ENCODE measurements around the gene GALNT7. TPM values are rescaled to one million over a fixed set of nuclear protein-coding genes. Genes with fewer than 3 reads are reported as not detected.

GALNT7 gene
- total and polyA plus RNA-seq, 8 donors: 25.2 to 51.1 (median 37.4) TPM

DNA sequence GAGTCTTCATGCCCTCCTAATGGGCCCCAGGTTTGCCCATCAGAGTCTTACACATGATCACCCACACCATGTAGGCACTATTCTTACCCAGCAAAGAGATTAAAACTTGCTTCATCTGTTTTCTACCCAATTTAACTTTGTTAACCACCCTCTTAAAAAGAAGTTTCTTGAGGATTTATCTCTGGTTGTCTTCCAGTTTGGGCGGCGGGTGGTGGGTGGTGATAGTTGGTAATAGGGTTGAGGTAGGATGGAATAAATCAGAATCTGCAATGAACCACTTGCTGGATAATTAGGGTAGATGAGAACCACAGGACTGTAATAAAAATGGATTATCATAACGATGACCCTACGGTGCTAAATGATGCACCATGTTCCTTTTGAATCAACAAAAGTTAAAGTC lies 30.9 kb downstream of the GALNT7 start:
- H3K27ac ChIP-seq: no peak overlapping the region
- TF ChIP-seq, protein P1, sequence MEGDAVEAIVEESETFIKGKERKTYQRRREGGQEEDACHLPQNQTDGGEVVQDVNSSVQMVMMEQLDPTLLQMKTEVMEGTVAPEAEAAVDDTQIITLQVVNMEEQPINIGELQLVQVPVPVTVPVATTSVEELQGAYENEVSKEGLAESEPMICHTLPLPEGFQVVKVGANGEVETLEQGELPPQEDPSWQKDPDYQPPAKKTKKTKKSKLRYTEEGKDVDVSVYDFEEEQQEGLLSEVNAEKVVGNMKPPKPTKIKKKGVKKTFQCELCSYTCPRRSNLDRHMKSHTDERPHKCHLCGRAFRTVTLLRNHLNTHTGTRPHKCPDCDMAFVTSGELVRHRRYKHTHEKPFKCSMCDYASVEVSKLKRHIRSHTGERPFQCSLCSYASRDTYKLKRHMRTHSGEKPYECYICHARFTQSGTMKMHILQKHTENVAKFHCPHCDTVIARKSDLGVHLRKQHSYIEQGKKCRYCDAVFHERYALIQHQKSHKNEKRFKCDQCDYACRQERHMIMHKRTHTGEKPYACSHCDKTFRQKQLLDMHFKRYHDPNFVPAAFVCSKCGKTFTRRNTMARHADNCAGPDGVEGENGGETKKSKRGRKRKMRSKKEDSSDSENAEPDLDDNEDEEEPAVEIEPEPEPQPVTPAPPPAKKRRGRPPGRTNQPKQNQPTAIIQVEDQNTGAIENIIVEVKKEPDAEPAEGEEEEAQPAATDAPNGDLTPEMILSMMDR (IDR thresholded peaks at IDR 0.05): no peak
- no peak overlapping the region for H3K4me3 ChIP-seq
- peaks cover 6 to 8% of the 10 kb centered on the region in 2 donors for H3K4me1 ChIP-seq
- no peaks in the 10 kb centered on the region for H3K36me3 ChIP-seq
- H3K27me3 ChIP-seq: no peaks in the 10 kb centered on the region
- H3K9me3 ChIP-seq: peaks cover 0 to 4% of the 10 kb centered on the region in 2 donors
- DNase-seq: no peak
- intact Hi-C loops (cut with DNase I): no loop called here
- ATAC-seq: no peak

DNA sequence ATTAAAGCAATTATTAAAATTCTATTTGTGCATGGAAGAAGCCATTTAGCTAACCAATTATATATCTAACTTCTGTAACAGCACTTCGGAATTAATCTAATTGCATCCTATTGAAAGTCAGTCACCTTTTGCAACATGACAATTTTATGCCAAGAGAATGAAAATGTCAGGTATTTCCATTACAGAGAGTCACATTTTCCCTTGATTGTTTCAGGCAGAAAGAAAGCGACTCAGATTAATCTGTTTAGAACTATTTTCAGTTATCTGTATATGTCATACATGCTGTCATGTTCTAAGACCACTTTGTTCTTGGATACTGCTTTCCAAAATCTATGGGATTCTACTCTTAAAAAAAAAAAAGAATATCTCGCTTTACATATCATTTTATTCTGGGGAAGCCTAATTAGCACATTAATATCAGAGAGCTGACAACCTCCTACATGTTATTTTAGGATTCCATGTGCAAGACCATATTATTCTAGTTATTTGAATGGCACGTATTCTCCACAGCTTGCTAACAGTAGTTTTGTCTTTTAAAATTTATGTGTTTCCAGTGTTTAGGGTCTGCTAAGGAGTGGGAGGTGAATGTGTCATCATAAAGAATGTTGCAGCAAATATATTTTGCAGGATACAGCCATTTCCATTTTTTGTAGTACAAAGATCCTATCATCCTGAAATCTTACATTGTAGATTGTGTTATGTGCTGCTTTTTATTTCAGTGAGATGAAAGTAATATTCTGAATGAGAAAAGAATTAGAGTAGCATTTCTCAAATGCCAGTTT lies 31.7 kb downstream of the GALNT7 start:
- TF ChIP-seq, protein P1 (IDR thresholded peaks at IDR 0.05): no peak
- ATAC-seq (no peak), DNase-seq (no peak)
- intact Hi-C loops (cut with DNase I): no loop called here
- H3K27me3 ChIP-seq: no peaks in the 10 kb centered on the region
- H3K36me3 ChIP-seq: no peaks in the 10 kb centered on the region
- peaks cover 0 to 4% of the 10 kb centered on the region in 2 donors for H3K9me3 ChIP-seq
- H3K4me1 ChIP-seq: peaks cover 0 to 6% of the 10 kb centered on the region in 2 donors
- H3K4me3 ChIP-seq: no peak overlapping the region
- no peak overlapping the region for H3K27ac ChIP-seq

DNA sequence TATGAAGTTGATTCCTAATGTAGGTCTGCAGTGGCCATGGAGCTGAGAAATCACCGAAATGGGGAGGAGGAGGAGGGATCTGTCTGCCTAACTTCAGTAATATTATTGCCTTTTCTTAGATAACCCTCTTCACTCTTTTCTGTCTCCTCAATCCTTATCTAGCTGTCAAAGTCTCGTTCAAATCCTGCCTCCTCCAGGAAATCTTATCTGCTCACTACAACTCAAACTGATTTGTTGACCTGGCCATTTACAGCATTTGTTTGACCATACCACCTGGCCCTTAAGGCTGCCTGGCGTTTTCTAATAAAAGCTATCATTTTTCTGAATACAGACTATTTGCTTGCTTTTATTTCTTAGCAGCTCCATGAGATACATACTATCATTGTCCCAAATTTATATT lies 33.8 kb downstream of the GALNT7 start:
- Histone ChIP-seq H3K9me3 (peaks cover 0 to 4% of the 10 kb centered on the region in 2 donors), H3K4me1 (no peaks in the 10 kb centered on the region), H3K4me3 (no peak overlapping the region), H3K36me3 (no peaks in the 10 kb centered on the region), H3K27ac (no peak overlapping the region), H3K27me3 (no peaks in the 10 kb centered on the region)
- DNase-seq (no peak), ATAC-seq (no peak)
- intact Hi-C loops (cut with DNase I): no loop called here
- TF ChIP-seq, protein P1 (IDR thresholded peaks at IDR 0.05): no peak

DNA sequence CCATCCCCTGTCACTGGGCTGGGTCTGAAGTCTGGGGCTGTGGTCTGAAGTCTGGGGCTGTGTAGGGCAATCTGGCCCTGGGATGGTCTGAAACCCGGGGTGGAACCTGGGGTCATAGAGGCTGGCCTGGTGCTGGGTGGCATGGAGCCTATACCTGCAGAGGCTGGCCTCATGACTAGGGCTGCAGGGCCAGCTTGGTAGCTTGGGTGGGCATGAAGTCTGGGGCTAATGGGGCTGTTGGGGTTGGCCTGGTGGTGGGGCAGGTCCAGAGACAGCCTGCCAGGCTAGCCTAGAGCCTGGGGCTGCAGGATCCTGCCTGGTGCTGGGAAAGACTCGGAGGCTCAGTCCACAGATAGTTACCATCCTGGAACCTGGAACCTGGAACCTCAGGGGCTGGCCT lies 37.0 kb downstream of the GALNT7 start:
- Histone ChIP-seq H3K27ac (no peak overlapping the region), H3K9me3 (peaks cover 0 to 4% of the 10 kb centered on the region in 2 donors), H3K36me3 (no peaks in the 10 kb centered on the region), H3K4me3 (no peak overlapping the region), H3K27me3 (no peaks in the 10 kb centered on the region), H3K4me1 (no peaks in the 10 kb centered on the region)
- DNase-seq: peak in 1 of 4 donors; percentile 38
- TF ChIP-seq, protein P1 (IDR thresholded peaks at IDR 0.05): no peak
- ATAC-seq: no peak
- intact Hi-C loops (cut with DNase I): no loop called here

DNA sequence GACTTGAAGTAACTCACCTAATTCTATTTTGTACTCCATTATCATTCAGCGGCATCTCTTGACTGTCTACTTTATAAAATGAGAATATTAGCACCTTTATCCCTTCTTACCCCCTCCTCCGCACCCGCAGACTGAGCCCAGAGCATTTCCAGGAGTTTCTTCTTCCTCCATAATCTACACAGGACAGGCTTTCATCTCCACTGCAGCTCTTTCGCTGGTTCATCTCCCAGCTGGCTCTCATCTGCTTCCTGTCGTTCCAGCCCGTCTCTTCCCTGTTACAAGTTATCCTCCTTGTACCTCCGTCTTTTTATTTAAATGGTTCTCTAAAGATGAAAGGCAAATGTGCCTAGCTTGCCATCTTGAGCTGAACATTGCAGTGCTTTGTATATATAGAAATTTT lies 39.8 kb downstream of the GALNT7 start:
- DNase-seq (no peak), ATAC-seq (no peak)
- H3K4me1 ChIP-seq: no peaks in the 10 kb centered on the region
- no peak overlapping the region for H3K27ac ChIP-seq
- TF ChIP-seq, protein P1 (IDR thresholded peaks at IDR 0.05): no peak
- peaks cover 0 to 4% of the 10 kb centered on the region in 2 donors for H3K9me3 ChIP-seq
- H3K4me3 ChIP-seq: no peak overlapping the region
- intact Hi-C loops (cut with DNase I): no loop called here
- H3K36me3 ChIP-seq: no peaks in the 10 kb centered on the region
- no peaks in the 10 kb centered on the region for H3K27me3 ChIP-seq
